Breast epithelium (tissue), 4 donors: ENCODE data around the gene STAT1. TPM values are rescaled to one million over a fixed set of nuclear protein-coding genes. Genes with fewer than 3 reads are reported as not detected.

Experiments used
- DNase-seq, 2 donors: peaks; one replicate each; pipeline ENCODE4 v3.0.0-alpha.2; 2019; ENCODE audit warnings: low spot score in 2 of 2
- H3K27ac ChIP-seq, 2 donors: fragments of 200-600 bp; sonication (generic) in 1 of 2; one replicate each; pipeline ENCODE4 v1.5.1; 2016 to 2019; ENCODE audit warnings: mild to moderate bottlenecking in 1 of 2
- H3K27me3 ChIP-seq, 2 donors: fragments of 200-600 bp; sonication (generic) in 1 of 2; one replicate each; pipeline versions ENCODE4 v1.5.1 to v1.6.0; 2017 to 2019; ENCODE audit warnings: control low read depth in 1 of 2, mild to moderate bottlenecking in 1 of 2
- H3K36me3 ChIP-seq: fragments of 200-600 bp; one replicate; pipeline ENCODE4 v1.5.1; 2019
- H3K4me1 ChIP-seq, 2 donors: fragments of 200-600 bp; sonication (generic); one replicate each; pipeline ENCODE4 v1.5.1; 2016 to 2019; ENCODE audit warnings: control low read depth in 1 of 2
- H3K4me3 ChIP-seq, 3 donors: fragments of 200-600 bp; sonication (generic); 1 replicate in 2 of 3; 2 replicates in 1 of 3; pipeline ENCODE4 v1.5.1; 2016 to 2019; ENCODE audit warnings: mild to moderate bottlenecking in 3 of 3, moderate library complexity in 2 of 3
- H3K9me3 ChIP-seq, 2 donors: fragments of 200-600 bp; sonication (generic) in 1 of 2; one replicate each; pipeline ENCODE4 v1.5.1; 2016 to 2019; ENCODE audit warnings: control low read depth in 1 of 2
- POLR2A ChIP-seq: fragments of 450-650 bp; IDR thresholded peaks from one replicate; pipeline ENCODE4 v1.6.1; 2016; ENCODE audit warnings: antibody characterized with exemption, mild to moderate bottlenecking, moderate library complexity
- POLR2AphosphoS5 ChIP-seq, 3 donors: sonication (generic); formaldehyde crosslinking; IDR thresholded peaks; one replicate each; pipeline ENCODE4 v1.6.1; 2017; ENCODE audit warnings: antibody characterized with exemption in 3 of 3
- intact Hi-C: fragments of 100-400 bp; cut with DNase I; formaldehyde crosslinking; loops from one replicate; pipeline ENCODE4 v1.15.1; 2023; ENCODE audit warnings: low total_unique reads
- total RNA-seq, 3 donors: library from RNA; depleted of rRNA; stranded (reverse); fragments of >200 nt; gene quantifications; one replicate each; pipeline ENCODE4 v1.1.0, GENCODE V29; 2016
- TF ChIP-seq, protein P1 (sequence below), 3 donors: fragments of 450-650 bp; IDR thresholded peaks; one replicate each; pipeline ENCODE4 v1.5.1; 2016 to 2017; ENCODE audit warnings: antibody characterized with exemption in 3 of 3, mild to moderate bottlenecking in 3 of 3, moderate library complexity in 3 of 3

The STAT1 gene
- total RNA-seq, 3 donors from 2014 or later = 44.2 to 79.6 (median 59.4) TPM

DNA sequence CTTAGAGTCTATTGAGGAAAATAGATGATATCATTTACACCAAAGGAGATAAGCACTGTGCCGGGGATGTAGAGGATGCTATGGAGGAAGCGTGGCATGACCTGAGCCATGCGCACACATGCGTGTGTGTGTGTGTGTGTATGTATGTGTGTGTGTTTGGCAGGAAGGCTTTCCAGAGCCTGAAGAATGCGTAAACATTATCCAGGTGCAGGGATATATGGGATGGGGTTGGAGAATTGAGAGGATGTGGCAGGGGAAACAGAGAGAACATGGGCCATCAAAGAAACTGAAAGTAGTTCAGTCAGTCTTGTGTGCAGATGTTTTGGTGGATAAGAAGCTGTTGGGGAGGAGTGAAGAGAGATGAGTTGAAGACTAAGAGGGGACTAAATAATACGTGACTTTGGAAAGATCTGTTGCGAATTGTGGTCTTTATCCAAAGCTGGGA lies 9.3 kb upstream of the STAT1 start:
- Histone ChIP-seq H3K4me1 (peaks cover 0 to 6% of the 10 kb centered on the region in 2 donors), H3K4me3 (no peak overlapping the region), H3K27me3 (no peaks in the 10 kb centered on the region), H3K9me3 (no peaks in the 10 kb centered on the region), H3K36me3 (no peaks in the 10 kb centered on the region), H3K27ac (no peak overlapping the region)
- no peak for DNase-seq
- TF ChIP-seq POLR2AphosphoS5 (IDR thresholded peaks at IDR 0.05) = no peak
- TF ChIP-seq, protein P1, sequence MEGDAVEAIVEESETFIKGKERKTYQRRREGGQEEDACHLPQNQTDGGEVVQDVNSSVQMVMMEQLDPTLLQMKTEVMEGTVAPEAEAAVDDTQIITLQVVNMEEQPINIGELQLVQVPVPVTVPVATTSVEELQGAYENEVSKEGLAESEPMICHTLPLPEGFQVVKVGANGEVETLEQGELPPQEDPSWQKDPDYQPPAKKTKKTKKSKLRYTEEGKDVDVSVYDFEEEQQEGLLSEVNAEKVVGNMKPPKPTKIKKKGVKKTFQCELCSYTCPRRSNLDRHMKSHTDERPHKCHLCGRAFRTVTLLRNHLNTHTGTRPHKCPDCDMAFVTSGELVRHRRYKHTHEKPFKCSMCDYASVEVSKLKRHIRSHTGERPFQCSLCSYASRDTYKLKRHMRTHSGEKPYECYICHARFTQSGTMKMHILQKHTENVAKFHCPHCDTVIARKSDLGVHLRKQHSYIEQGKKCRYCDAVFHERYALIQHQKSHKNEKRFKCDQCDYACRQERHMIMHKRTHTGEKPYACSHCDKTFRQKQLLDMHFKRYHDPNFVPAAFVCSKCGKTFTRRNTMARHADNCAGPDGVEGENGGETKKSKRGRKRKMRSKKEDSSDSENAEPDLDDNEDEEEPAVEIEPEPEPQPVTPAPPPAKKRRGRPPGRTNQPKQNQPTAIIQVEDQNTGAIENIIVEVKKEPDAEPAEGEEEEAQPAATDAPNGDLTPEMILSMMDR (IDR thresholded peaks at IDR 0.05) = no peak
- no peak for TF ChIP-seq POLR2A
- intact Hi-C loops = no loop called here

DNA sequence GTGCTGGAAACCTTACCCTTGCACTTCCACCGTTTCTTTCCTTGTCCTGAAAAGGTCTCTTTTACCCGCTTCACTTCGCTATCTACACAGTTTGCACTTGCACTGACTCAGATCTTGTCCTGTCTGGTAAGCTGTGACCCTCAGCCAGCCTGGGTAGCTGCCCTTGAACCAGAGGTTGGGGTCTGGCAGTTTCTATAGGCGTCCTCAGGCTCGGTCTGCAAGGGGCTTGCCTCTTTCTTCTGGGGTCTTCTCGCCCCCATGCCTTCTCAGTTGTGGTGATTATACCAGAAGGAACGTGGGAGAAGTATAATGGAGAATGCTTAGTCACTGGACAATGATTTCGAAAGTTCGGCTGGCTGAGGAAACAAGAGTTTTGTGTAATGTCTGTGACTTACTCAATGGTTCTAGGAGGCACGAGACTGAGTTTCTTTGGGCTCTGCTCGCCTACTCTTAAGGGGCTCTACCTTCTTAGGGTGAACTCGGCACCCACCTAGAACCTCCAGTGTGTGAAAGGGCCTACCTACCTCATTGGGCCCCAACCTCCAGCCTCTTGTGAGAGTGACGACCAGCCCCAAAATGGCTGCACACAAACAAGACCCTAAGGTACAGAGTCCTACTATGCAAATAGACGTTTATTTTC lies 6.9 kb upstream of the STAT1 start:
- Histone ChIP-seq H3K27me3 (no peaks in the 10 kb centered on the region), H3K4me3 (peak overlapping the region; percentile 72 to 82 (median 76)), H3K27ac (peak overlapping the region; percentile 88 to 93), H3K4me1 (peaks cover 0 to 6% of the 10 kb centered on the region in 2 donors), H3K9me3 (no peaks in the 10 kb centered on the region), H3K36me3 (no peaks in the 10 kb centered on the region)
- no peak for DNase-seq
- intact Hi-C loops = no loop called here
- TF ChIP-seq POLR2AphosphoS5 (IDR thresholded peaks at IDR 0.05) (no peak), POLR2A (no peak)
- TF ChIP-seq, protein P1 (IDR thresholded peaks at IDR 0.05) = no peak

DNA sequence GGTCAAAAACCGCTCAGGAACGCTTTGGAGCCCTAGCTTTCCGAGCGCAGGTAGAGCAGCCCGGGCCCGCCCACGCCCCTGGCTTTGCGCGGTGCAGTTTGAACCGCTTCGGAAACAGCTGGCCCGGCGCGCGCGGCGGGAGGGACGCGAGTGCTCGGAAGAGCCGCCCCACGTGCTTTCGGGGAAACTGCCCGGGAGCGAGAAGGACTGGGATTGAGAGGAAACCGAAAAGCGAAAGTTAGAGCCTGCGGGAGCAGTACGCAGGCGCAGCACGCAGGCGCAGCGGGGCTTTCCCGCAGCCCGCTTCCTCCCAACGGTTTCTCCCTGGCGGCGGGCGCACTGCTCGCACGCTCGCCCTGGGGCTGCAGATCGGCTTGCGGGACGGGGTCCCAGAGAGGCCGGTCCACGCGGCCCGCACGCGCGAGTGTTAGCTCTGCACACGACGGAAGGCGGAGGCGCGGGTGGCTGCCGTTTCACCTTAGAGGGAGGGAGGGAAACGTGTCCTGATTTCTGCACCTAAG lies 6.3 kb upstream of the STAT1 start:
- Histone ChIP-seq H3K27ac (peak overlapping the region; percentile 88 to 93), H3K9me3 (no peaks in the 10 kb centered on the region), H3K36me3 (no peaks in the 10 kb centered on the region), H3K27me3 (no peaks in the 10 kb centered on the region), H3K4me3 (peak overlapping the region; percentile 72 to 82 (median 76)), H3K4me1 (peaks cover 0 to 6% of the 10 kb centered on the region in 2 donors)
- DNase-seq = peak; percentile 91 to 92
- TF ChIP-seq POLR2AphosphoS5 (IDR thresholded peaks at IDR 0.05) = peak; percentile 94 to 100 (median 99)
- TF ChIP-seq, protein P1 (IDR thresholded peaks at IDR 0.05) = peak in 2 of 3 donors; percentile 16 to 24
- peak; percentile 78 for TF ChIP-seq POLR2A
- intact Hi-C loops = no loop called here

DNA sequence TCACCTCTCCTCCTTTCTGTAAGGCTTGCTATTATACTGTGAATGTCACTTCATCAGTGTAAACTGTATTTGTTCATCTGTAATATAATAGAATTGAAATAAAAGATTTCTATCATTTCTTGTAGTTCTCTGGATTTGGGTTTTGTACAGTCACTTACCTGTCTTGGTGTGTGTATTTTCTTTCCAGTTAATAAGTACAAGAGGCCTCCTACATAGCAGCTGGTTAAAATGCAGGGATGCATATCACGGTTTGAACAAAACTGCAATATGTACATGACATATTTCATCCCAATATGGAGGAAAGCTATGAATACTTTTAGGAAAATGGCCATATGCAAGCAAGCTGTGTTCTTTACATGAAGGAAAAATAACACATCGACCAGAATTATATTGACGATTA lies 5.4 kb upstream of the STAT1 start:
- no peaks in the 10 kb centered on the region for H3K36me3 ChIP-seq
- no peak for TF ChIP-seq POLR2A
- H3K4me1 ChIP-seq = peaks cover 0 to 6% of the 10 kb centered on the region in 2 donors
- DNase-seq = no peak
- intact Hi-C loops = no loop called here
- no peaks in the 10 kb centered on the region for H3K27me3 ChIP-seq
- no peak overlapping the region for H3K4me3 ChIP-seq
- no peaks in the 10 kb centered on the region for H3K9me3 ChIP-seq
- H3K27ac ChIP-seq = no peak overlapping the region

DNA sequence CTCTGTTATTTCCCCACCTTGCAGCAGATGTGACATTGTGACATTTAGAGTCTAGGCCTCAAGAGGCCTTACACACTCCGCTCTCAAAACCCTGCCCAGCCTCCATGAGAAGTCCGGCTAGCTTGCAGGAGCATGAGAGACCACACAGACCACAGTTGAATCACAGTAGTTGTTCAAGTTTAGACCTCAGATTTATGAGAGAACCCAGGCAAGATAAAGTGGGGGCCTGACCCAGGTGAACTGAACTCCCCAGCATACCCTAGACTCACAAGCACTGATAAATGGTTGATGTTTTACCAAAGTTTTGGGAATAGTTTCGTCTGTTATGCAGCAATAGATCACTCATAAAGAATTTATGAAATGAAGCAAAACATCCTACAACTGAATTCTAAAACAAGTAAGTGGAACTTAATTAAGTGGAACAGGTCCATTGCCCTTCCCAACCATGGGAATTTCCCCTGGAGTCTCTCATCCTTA lies 4.7 kb upstream of the STAT1 start:
- Histone ChIP-seq H3K4me3 (no peak overlapping the region), H3K4me1 (peaks cover 0 to 6% of the 10 kb centered on the region in 2 donors), H3K27me3 (no peaks in the 10 kb centered on the region), H3K27ac (no peak overlapping the region), H3K9me3 (no peaks in the 10 kb centered on the region), H3K36me3 (no peaks in the 10 kb centered on the region)
- DNase-seq = no peak
- intact Hi-C loops = no loop called here
- TF ChIP-seq POLR2AphosphoS5 (IDR thresholded peaks at IDR 0.05) = no peak
- no peak for TF ChIP-seq POLR2A
- TF ChIP-seq, protein P1 (IDR thresholded peaks at IDR 0.05) = no peak
